HepG2 (cell line): ENCODE data around the gene L1CAM. TPM values are rescaled to one million over a fixed set of nuclear protein-coding genes. Genes with fewer than 3 reads are reported as not detected.

ENCODE experiments used
- CBX2 ChIP-seq, 2 experiments: fragments of 200-600 bp in 1 of 2; sonication (generic); formaldehyde crosslinking in 1 of 2; IDR thresholded peaks; 2 replicates each; pipeline versions ENCODE4 v1.7.0 to v1.8.1; 2018 to 2022; ENCODE audit warnings: low read depth in 2 of 2, low read length in 1 of 2, mild to moderate bottlenecking in 1 of 2, missing genetic modification reagents in 1 of 2
- DPF2 ChIP-seq: sonication (generic); formaldehyde crosslinking; IDR thresholded peaks from 2 replicates; pipeline ENCODE4 v1.4.0; 2020; ENCODE audit warnings: mild to moderate bottlenecking, low read depth, missing genetic modification reagents, borderline replicate concordance
- DR1 ChIP-seq: sonication (generic); formaldehyde crosslinking; IDR thresholded peaks from 2 replicates; pipeline ENCODE4 v1.8.0; 2021; ENCODE audit warnings: mild to moderate bottlenecking, missing genetic modification reagents, inconsistent platforms
- ERF ChIP-seq: IDR thresholded peaks from 2 replicates; pipeline ENCODE4 v1.6.1; 2018; ENCODE audit warnings: missing biosample characterization, missing genetic modification reagents
- FOXK1 ChIP-seq: sonication (generic); formaldehyde crosslinking; IDR thresholded peaks from 2 replicates; pipeline ENCODE4 v1.4.0; 2020; ENCODE audit warnings: low read depth, missing genetic modification reagents, borderline replicate concordance
- HNRNPH1 ChIP-seq: fragments of 200-400 bp; formaldehyde crosslinking; optimal IDR thresholded peaks from 2 replicates; pipeline ENCODE3; 2017; ENCODE audit warnings: mild to moderate bottlenecking, low read depth, low read length
- IRX3 ChIP-seq: sonication (generic); formaldehyde crosslinking; IDR thresholded peaks from 2 replicates; pipeline ENCODE4 v1.8.1; 2023; ENCODE audit warnings: mild to moderate bottlenecking, low read depth, missing genetic modification reagents, borderline replicate concordance
- MTA3 ChIP-seq: sonication (generic); formaldehyde crosslinking; IDR thresholded peaks from 2 replicates; pipeline ENCODE4 v1.4.0; 2020; ENCODE audit warnings: missing genetic modification reagents
- NPAS2 ChIP-seq: sonication (generic); formaldehyde crosslinking; IDR thresholded peaks from 2 replicates; pipeline ENCODE4 v1.8.0; 2022; ENCODE audit warnings: mild to moderate bottlenecking, missing genetic modification reagents, borderline replicate concordance
- REXO4 ChIP-seq: sonication (generic); formaldehyde crosslinking; IDR thresholded peaks from 2 replicates; pipeline ENCODE4 v1.8.0; 2022; ENCODE audit warnings: missing genetic modification reagents, mild to moderate bottlenecking, borderline replicate concordance
- SIX4 ChIP-seq: sonication (generic); formaldehyde crosslinking; IDR thresholded peaks from 2 replicates; pipeline ENCODE4 v1.4.0; 2020; ENCODE audit warnings: missing genetic modification reagents
- SRY ChIP-seq: sonication (generic); formaldehyde crosslinking; IDR thresholded peaks from 2 replicates; pipeline ENCODE4 v1.8.0; 2022; ENCODE audit warnings: mild to moderate bottlenecking, missing genetic modification reagents
- TEAD2 ChIP-seq: sonication (generic); formaldehyde crosslinking; IDR thresholded peaks from 2 replicates; pipeline ENCODE4 v1.9.0; 2021; ENCODE audit warnings: missing genetic modification reagents
- ZNF33B ChIP-seq: sonication (generic); formaldehyde crosslinking; IDR thresholded peaks from 2 replicates; pipeline ENCODE4 v1.5.1; 2020; ENCODE audit warnings: mild to moderate bottlenecking, missing genetic modification reagents
- ZNF343 ChIP-seq: sonication (generic); formaldehyde crosslinking; IDR thresholded peaks from 2 replicates; pipeline ENCODE4 v1.4.0; 2020; ENCODE audit warnings: mild to moderate bottlenecking, missing genetic modification reagents
- ZNF430 ChIP-seq: sonication (generic); formaldehyde crosslinking; IDR thresholded peaks from 2 replicates; pipeline ENCODE4 v1.9.0; 2021; ENCODE audit warnings: mild to moderate bottlenecking, missing genetic modification reagents
- ZNF431 ChIP-seq: sonication (generic); formaldehyde crosslinking; IDR thresholded peaks from 2 replicates; pipeline ENCODE4 v1.9.0; 2022; ENCODE audit warnings: missing genetic modification reagents, low read depth, mild to moderate bottlenecking, borderline replicate concordance
- ZNF766 ChIP-seq: sonication (generic); formaldehyde crosslinking; IDR thresholded peaks from 2 replicates; pipeline ENCODE4 v1.5.0; 2020; ENCODE audit warnings: missing genetic modification reagents, borderline replicate concordance
- ZNF775 ChIP-seq: sonication (generic); formaldehyde crosslinking; IDR thresholded peaks from 2 replicates; pipeline ENCODE4 v1.4.0; 2020; ENCODE audit warnings: missing genetic modification reagents, mild to moderate bottlenecking, moderate library complexity, borderline replicate concordance
- polyA plus RNA-seq, 8 experiments: library from polyadenylated mRNA; depleted of rRNA in 3 of 8; stranded (reverse) in 7 of 8; unstranded in 1 of 8; fragments of >200 nt; fragmentation: Illumina TruSeq in 4 of 8; extraction: Trizol in 4 of 8; gene quantifications; 2 replicates each; pipeline versions ENCODE4 v1.2.1 to v1.2.3, GENCODE V29; 2011 to 2016; ENCODE audit warnings: low read depth in 4 of 8, missing spikeins in 1 of 8, mixed read lengths in 1 of 8; ENCODE audit not compliant: insufficient read depth in 1 of 8
- total RNA-seq, 5 experiments: library from RNA; depleted of rRNA; stranded (reverse); fragments of >200 nt; fragmentation: Illumina TruSeq; extraction: Trizol; gene quantifications; 2 replicates each; pipeline ENCODE4 v1.2.3, GENCODE V29; 2016; ENCODE audit warnings: low read depth in 1 of 5
- TF ChIP-seq, protein P1 (sequence below): sonication (generic); formaldehyde crosslinking; IDR thresholded peaks from 2 replicates; pipeline ENCODE4 v1.4.0; 2020; ENCODE audit warnings: mild to moderate bottlenecking, missing genetic modification reagents
- TF ChIP-seq, protein P2 (sequence below): sonication (generic); formaldehyde crosslinking; IDR thresholded peaks from 2 replicates; pipeline ENCODE4 v1.4.0; 2020; ENCODE audit warnings: missing genetic modification reagents, borderline replicate concordance
- TF ChIP-seq, protein P3 (sequence below): sonication (generic); formaldehyde crosslinking; IDR thresholded peaks from 2 replicates; pipeline ENCODE4 v1.4.0; 2020; ENCODE audit warnings: missing genetic modification reagents

Gene L1CAM
- total and polyA plus RNA-seq, 2 of the 13 experiments (the other 11 are each of a cell fraction or from before 2014, with no cell fraction given), result 1.4 to 2.0 TPM

DNA sequence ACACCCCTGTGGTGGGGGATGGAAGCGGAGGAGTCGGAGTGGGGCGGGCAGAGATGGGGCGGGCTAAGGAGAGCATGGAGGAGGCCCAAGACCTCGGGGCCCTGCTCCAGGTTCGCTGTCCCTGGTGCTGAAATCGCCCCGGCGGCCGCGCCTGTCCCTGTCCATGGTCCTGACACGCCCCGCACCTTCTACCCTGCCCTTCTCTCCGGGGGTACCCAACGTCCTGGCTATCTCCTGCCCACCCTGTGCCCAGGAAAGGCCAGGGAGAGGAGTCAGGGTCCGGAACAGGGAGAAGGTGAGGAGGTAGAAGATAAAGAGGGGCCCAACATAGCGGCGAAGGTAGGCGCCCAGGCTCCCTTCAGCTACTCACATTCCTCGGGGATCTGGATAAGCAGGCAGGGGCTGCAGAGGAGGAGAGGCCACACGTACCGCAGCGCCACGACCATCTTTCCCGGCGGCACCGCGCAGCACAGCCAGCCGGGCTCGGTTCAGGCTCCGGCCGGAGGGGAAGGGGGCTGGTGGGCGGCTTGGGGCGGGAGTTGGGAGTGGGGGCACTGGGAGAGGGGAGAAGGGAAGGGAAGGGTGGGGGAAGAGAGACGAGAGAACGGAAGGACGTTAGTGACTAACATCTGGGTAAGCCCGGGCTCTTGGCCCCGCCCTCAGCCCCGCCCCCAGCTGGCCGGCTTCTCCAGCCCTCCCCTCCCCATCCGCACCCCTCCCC lies 10.4 kb downstream of the L1CAM start (continued):
- TF ChIP-seq SIX4 (CRISPR knock-in tag) (peak; percentile 97), ZNF766 (peak; percentile 100), ZNF430 (CRISPR knock-in tag) (peak; percentile 100), FOXK1 (CRISPR knock-in tag) (peak; percentile 99; the same call in 1 of the 2 replicates), IRX3 (CRISPR knock-in tag) (peak; percentile 99), SRY (CRISPR knock-in tag) (peak; percentile 100), HNRNPH1 (no peak), DR1 (CRISPR knock-in tag) (peak; percentile 84), CBX2 (IDR thresholded peaks at IDR 0.05; ENCODE audit: low read depth, low read length) (no peak), CBX2 (CRISPR knock-in tag; IDR thresholded peaks at IDR 0.05; ENCODE audit: low read depth) (peak; percentile 88; the same call in 1 of the 2 replicates), REXO4 (peak; percentile 81; the same call in 1 of the 2 replicates), DPF2 (CRISPR knock-in tag) (no peak), NPAS2 (peak; percentile 97; the same call in 1 of the 2 replicates), MTA3 (CRISPR knock-in tag) (peak; percentile 95), ZNF431 (CRISPR knock-in tag) (peak; percentile 100), TEAD2 (CRISPR knock-in tag) (peak; percentile 99), ZNF343 (CRISPR knock-in tag) (peak; percentile 99), ZNF33B (CRISPR knock-in tag) (peak; percentile 98), ERF (CRISPR knock-in tag) (peak; percentile 100), ZNF775 (CRISPR knock-in tag) (peak; percentile 97)
- TF ChIP-seq, protein P1, sequence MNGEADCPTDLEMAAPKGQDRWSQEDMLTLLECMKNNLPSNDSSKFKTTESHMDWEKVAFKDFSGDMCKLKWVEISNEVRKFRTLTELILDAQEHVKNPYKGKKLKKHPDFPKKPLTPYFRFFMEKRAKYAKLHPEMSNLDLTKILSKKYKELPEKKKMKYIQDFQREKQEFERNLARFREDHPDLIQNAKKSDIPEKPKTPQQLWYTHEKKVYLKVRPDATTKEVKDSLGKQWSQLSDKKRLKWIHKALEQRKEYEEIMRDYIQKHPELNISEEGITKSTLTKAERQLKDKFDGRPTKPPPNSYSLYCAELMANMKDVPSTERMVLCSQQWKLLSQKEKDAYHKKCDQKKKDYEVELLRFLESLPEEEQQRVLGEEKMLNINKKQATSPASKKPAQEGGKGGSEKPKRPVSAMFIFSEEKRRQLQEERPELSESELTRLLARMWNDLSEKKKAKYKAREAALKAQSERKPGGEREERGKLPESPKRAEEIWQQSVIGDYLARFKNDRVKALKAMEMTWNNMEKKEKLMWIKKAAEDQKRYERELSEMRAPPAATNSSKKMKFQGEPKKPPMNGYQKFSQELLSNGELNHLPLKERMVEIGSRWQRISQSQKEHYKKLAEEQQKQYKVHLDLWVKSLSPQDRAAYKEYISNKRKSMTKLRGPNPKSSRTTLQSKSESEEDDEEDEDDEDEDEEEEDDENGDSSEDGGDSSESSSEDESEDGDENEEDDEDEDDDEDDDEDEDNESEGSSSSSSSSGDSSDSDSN, result peak; percentile 53; the same call in 1 of the 2 replicates
- TF ChIP-seq, protein P2, sequence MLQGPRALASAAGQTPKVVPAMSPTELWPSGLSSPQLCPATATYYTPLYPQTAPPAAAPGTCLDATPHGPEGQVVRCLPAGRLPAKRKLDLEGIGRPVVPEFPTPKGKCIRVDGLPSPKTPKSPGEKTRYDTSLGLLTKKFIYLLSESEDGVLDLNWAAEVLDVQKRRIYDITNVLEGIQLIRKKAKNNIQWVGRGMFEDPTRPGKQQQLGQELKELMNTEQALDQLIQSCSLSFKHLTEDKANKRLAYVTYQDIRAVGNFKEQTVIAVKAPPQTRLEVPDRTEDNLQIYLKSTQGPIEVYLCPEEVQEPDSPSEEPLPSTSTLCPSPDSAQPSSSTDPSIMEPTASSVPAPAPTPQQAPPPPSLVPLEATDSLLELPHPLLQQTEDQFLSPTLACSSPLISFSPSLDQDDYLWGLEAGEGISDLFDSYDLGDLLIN (CRISPR knock-in tag), result peak; percentile 100; the same call in 1 of the 2 replicates
- TF ChIP-seq, protein P3, sequence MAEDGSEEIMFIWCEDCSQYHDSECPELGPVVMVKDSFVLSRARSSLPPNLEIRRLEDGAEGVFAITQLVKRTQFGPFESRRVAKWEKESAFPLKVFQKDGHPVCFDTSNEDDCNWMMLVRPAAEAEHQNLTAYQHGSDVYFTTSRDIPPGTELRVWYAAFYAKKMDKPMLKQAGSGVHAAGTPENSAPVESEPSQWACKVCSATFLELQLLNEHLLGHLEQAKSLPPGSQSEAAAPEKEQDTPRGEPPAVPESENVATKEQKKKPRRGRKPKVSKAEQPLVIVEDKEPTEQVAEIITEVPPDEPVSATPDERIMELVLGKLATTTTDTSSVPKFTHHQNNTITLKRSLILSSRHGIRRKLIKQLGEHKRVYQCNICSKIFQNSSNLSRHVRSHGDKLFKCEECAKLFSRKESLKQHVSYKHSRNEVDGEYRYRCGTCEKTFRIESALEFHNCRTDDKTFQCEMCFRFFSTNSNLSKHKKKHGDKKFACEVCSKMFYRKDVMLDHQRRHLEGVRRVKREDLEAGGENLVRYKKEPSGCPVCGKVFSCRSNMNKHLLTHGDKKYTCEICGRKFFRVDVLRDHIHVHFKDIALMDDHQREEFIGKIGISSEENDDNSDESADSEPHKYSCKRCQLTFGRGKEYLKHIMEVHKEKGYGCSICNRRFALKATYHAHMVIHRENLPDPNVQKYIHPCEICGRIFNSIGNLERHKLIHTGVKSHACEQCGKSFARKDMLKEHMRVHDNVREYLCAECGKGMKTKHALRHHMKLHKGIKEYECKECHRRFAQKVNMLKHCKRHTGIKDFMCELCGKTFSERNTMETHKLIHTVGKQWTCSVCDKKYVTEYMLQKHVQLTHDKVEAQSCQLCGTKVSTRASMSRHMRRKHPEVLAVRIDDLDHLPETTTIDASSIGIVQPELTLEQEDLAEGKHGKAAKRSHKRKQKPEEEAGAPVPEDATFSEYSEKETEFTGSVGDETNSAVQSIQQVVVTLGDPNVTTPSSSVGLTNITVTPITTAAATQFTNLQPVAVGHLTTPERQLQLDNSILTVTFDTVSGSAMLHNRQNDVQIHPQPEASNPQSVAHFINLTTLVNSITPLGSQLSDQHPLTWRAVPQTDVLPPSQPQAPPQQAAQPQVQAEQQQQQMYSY (CRISPR knock-in tag), result peak; percentile 89
